ENCODE results near the gene SKIC2.

DNA sequence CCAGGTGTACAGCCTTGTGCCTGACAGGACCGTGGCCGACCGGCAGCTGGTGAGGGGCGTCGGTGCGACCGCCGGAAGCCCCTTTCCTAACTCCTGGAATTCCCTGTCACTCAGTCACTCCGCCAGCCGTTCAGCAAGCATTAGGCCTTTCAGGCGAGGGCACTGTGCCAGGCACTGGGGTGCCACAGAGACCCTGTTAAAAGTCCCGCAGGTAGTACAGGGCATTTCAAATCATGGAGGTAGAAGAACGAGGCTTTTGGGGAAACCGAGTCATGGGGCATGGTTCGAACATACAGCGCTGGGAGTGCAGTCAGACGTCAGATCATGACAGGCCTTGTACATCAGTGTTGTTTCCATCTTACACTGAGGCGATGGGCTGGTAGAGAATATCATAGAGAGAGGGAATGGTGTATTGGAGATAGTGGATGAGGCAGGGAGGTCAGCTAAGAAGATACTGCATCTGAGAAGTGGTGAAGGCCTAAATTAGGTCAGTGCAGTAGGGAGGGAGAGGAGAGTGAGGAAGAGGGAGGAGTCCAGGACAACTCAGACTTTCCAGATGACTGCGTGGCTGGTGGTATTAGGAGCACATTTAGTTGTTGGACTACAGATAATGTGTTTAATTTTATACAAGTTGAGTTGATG is 13.9 kb downstream of the SKIC2 start:
- TF ChIP-seq CTCF (IDR thresholded peaks at IDR 0.05; ENCODE audit: low read length) (no peak), EZH2 (IDR thresholded peaks at IDR 0.05; ENCODE audit: borderline replicate concordance, low read length) (no peak)
